ENCODE data around the gene C17orf107. TPM values are rescaled to one million over a fixed set of nuclear protein-coding genes. Genes with fewer than 3 reads are reported as not detected.

The C17orf107 gene
- total and polyA plus RNA-seq, 2 of the 13 experiments (the other 11 are each of a cell fraction or from before 2014, with no cell fraction given) = 0.20 to 0.59 TPM

- no peak for TF ChIP-seq RBM22 (optimal IDR thresholded peaks at IDR 0.05; ENCODE audit: low read length)
- peak; percentile 56; the same call in 1 of the 2 replicates for TF ChIP-seq HOMEZ (CRISPR knock-in tag; IDR thresholded peaks at IDR 0.05; ENCODE audit: low read depth)
- TF ChIP-seq TAF15 (IDR thresholded peaks at IDR 0.05; ENCODE audit: low read depth, low read length, poor library complexity, severe bottlenecking) = no peak
- peak; percentile 55; the same call in 1 of the 2 replicates for TF ChIP-seq ZNF574 (CRISPR knock-in tag; IDR thresholded peaks at IDR 0.05)
- TF ChIP-seq RERE (CRISPR knock-in tag; IDR thresholded peaks at IDR 0.05; ENCODE audit: low read depth) = no peak
- TF ChIP-seq ZNF292 (CRISPR knock-in tag; IDR thresholded peaks at IDR 0.05; ENCODE audit: borderline replicate concordance, low read depth) = peak; percentile 53
- TF ChIP-seq ARID3A (IDR thresholded peaks at IDR 0.05; ENCODE audit: low read depth, low read length) = no peak
- TF ChIP-seq ZNF644 (CRISPR knock-in tag; IDR thresholded peaks at IDR 0.05; ENCODE audit: low read depth) = no peak
- TF ChIP-seq SPEN (CRISPR knock-in tag; IDR thresholded peaks at IDR 0.05; ENCODE audit: low read depth) = peak; percentile 35; the same call in 1 of the 2 replicates
- peak; percentile 61 for TF ChIP-seq YY1 (IDR thresholded peaks at IDR 0.05; ENCODE audit: insufficient read depth, insufficient replicate concordance, low read depth, low read length)
- TF ChIP-seq ZSCAN21 (CRISPR knock-in tag; IDR thresholded peaks at IDR 0.05; ENCODE audit: borderline replicate concordance) = no peak
- TF ChIP-seq HMGXB4 (CRISPR knock-in tag; IDR thresholded peaks at IDR 0.05; ENCODE audit: borderline replicate concordance in 1 of 2, low read depth in 1 of 2) = peak; percentile 84 to 93
Observed at GRCh38 chr17:4908711-4909496, 9.6 kb downstream of the C17orf107 start (continued).

Measured in HepG2 (cell line).